Osteoblast (primary cell): Measurements from ENCODE around the gene GLMP. TPM values are rescaled to one million over a fixed set of nuclear protein-coding genes. Genes with fewer than 3 reads are reported as not detected.

Experiments used
- DNase-seq: peaks from one replicate; pipeline ENCODE4 v3.0.0; 2011; ENCODE audit warnings: low spot score, mixed read lengths; ENCODE audit not compliant: insufficient read length; ENCODE audit errors: missing footprints
- H2AFZ ChIP-seq: 2 replicates; pipeline ENCODE4 v1.6.0; 2011; ENCODE audit warnings: mild to moderate bottlenecking, low read length
- H3K27ac ChIP-seq: 2 replicates; pipeline ENCODE4 v1.5.1; 2011; ENCODE audit warnings: mild to moderate bottlenecking, low read depth, low read length, moderate library complexity
- H3K27me3 ChIP-seq: 2 replicates; pipeline ENCODE4 v1.6.0; 2012; ENCODE audit warnings: mild to moderate bottlenecking, control low read depth, inconsistent platforms, low read length, moderate library complexity; ENCODE audit not compliant: insufficient read depth
- H3K36me3 ChIP-seq: 2 replicates; pipeline ENCODE4 v1.5.1; 2011; ENCODE audit warnings: mild to moderate bottlenecking, low read length, control low read depth, moderate library complexity; ENCODE audit not compliant: insufficient read depth
- H3K4me1 ChIP-seq: 2 replicates; pipeline ENCODE4 v1.5.1; 2011; ENCODE audit warnings: mild to moderate bottlenecking, low read length, control low read depth, moderate library complexity; ENCODE audit not compliant: insufficient read depth
- H3K4me2 ChIP-seq: 2 replicates; pipeline ENCODE4 v1.6.0; 2011; ENCODE audit warnings: mild to moderate bottlenecking, low read length; ENCODE audit not compliant: insufficient read depth
- H3K4me3 ChIP-seq: fragments of 200-600 bp; sonication (generic); 3 replicates; pipeline ENCODE4 v1.5.1; 2012; ENCODE audit warnings: mild to moderate bottlenecking, low read length, inconsistent platforms; ENCODE audit not compliant: insufficient read depth
- H3K79me2 ChIP-seq: 2 replicates; pipeline ENCODE4 v1.6.0; 2012; ENCODE audit warnings: mild to moderate bottlenecking, low read length, control low read depth, inconsistent platforms; ENCODE audit not compliant: insufficient read depth
- H3K9me3 ChIP-seq: 2 replicates; pipeline ENCODE4 v1.5.1; 2011; ENCODE audit warnings: low read depth, low read length, control low read depth
- H4K20me1 ChIP-seq: 2 replicates; pipeline ENCODE4 v1.6.0; 2012; ENCODE audit warnings: mild to moderate bottlenecking, low read length, control low read depth; ENCODE audit not compliant: insufficient read depth
- total RNA-seq: library from RNA; depleted of rRNA; stranded (reverse); fragments of >200 nt; gene quantifications from 2 replicates; pipeline ENCODE4 v1.2.3, GENCODE V29; 2012
- TF ChIP-seq, protein P1 (sequence below): IDR thresholded peaks from 2 replicates; pipeline ENCODE4 v1.5.1; 2011; ENCODE audit warnings: mild to moderate bottlenecking, low read depth, low read length, moderate library complexity; ENCODE audit errors: extremely low read depth

GLMP gene
- total RNA-seq, 1 donor, result 118 TPM

DNA sequence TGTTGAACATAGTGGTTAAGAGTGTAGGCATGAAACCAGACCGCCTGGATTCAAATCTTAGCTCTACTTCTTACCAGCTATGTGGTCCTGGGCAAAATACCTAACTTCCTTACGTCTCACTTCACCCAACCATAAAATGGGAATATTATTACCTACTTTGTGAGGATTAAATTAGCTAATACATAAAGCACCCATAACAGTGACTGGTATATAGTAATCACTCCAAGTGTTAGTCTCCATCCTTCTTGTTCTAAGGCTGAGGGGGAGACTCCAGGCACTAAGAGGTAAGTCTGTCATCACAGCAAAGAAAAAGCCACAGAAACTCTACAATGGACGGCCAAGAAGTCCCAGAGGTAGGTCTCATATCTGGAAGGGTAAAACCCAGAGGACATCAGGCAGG, 15.6 kb downstream of the GLMP start:
- peaks cover 33% of the 10 kb centered on the region for H3K4me1 ChIP-seq
- no peak overlapping the region for H3K4me3 ChIP-seq
- peaks cover 50% of the 10 kb centered on the region for H3K79me2 ChIP-seq
- no peaks in the 10 kb centered on the region for H3K27me3 ChIP-seq
- no peak overlapping the region for H3K27ac ChIP-seq
- peaks cover 41% of the 10 kb centered on the region for H4K20me1 ChIP-seq
- peaks cover 42% of the 10 kb centered on the region for H3K36me3 ChIP-seq
- no peak overlapping the region for H3K4me2 ChIP-seq
- no peak overlapping the region for H2AFZ ChIP-seq
- DNase-seq, result no peak
- TF ChIP-seq, protein P1, sequence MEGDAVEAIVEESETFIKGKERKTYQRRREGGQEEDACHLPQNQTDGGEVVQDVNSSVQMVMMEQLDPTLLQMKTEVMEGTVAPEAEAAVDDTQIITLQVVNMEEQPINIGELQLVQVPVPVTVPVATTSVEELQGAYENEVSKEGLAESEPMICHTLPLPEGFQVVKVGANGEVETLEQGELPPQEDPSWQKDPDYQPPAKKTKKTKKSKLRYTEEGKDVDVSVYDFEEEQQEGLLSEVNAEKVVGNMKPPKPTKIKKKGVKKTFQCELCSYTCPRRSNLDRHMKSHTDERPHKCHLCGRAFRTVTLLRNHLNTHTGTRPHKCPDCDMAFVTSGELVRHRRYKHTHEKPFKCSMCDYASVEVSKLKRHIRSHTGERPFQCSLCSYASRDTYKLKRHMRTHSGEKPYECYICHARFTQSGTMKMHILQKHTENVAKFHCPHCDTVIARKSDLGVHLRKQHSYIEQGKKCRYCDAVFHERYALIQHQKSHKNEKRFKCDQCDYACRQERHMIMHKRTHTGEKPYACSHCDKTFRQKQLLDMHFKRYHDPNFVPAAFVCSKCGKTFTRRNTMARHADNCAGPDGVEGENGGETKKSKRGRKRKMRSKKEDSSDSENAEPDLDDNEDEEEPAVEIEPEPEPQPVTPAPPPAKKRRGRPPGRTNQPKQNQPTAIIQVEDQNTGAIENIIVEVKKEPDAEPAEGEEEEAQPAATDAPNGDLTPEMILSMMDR, result no peak
- no peaks in the 10 kb centered on the region for H3K9me3 ChIP-seq

DNA sequence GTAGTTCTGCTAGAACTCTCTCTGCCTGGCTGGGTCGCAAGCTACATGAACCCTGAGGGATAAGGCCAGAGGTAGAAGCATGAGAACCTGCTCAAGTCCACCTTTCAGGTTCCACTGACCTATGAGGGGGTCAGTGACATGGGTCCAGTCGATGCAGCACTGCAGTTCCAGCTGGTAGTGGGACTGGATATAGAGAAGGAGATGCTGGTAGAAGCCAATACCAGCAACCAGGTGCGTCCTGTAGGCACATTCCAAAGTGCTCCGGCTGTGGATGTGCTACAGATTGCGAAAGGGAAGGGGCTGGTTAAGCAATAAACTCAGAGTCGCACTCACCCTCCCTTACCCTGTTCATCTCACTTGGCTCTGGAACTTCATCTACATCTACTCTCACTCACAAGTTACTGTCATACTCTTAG, 18.5 kb downstream of the GLMP start:
- no peak for DNase-seq
- H3K79me2 ChIP-seq, result peaks cover 45% of the 10 kb centered on the region
- H3K36me3 ChIP-seq, result peaks cover 69% of the 10 kb centered on the region
- no peak overlapping the region for H3K4me3 ChIP-seq
- peaks cover 18% of the 10 kb centered on the region for H3K4me1 ChIP-seq
- no peak overlapping the region for H2AFZ ChIP-seq
- H4K20me1 ChIP-seq, result peaks cover 41% of the 10 kb centered on the region
- no peaks in the 10 kb centered on the region for H3K27me3 ChIP-seq
- no peak overlapping the region for H3K4me2 ChIP-seq
- peak overlapping the region; percentile 17 for H3K27ac ChIP-seq
- no peaks in the 10 kb centered on the region for H3K9me3 ChIP-seq
- TF ChIP-seq, protein P1, result no peak

DNA sequence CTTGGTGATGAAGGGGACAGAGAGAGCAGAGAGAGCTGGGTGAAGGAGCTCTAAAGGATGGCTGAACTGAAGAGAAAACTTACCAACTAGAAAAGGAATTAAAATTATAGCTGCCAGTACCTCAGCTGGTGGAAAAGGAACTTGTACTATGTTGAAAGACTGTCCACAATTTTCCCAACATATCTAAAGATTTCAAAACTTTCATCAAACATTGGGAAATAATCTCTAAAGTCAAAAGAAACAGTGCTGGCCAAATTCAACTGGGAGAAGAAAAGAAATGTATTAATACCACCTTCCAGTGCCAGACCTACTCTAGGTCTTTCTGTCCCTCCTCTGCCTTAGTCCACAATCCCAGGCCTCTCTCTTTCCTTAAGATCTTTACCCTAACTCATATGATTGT, 18.9 kb downstream of the GLMP start:
- no peak for DNase-seq
- no peak overlapping the region for H3K4me2 ChIP-seq
- H2AFZ ChIP-seq, result no peak overlapping the region
- H3K79me2 ChIP-seq, result peaks cover 41% of the 10 kb centered on the region
- H3K27me3 ChIP-seq, result no peaks in the 10 kb centered on the region
- H3K36me3 ChIP-seq, result peaks cover 74% of the 10 kb centered on the region
- TF ChIP-seq, protein P1, result no peak
- peaks cover 37% of the 10 kb centered on the region for H4K20me1 ChIP-seq
- peaks cover 14% of the 10 kb centered on the region for H3K4me1 ChIP-seq
- H3K4me3 ChIP-seq, result no peak overlapping the region
- peak overlapping the region; percentile 17 for H3K27ac ChIP-seq
- no peaks in the 10 kb centered on the region for H3K9me3 ChIP-seq

DNA sequence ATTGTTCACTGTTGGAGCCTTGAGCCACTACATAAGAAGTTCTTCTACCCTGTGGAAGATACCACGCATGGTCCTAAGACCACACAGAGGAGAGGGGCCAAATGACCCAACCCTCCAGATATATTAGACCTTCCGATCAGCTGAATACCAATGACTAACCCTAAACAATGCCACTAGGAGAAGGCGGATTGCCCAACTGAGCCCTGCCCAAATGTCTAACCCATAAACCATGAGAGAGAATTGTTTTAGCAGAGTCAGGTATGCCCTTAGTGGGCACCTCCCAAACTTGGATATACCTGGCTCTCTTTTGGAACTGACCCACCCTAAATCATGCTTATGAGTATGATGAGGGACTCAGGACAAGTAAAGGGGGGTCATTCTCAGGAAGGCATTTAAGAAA, 25.2 kb downstream of the GLMP start:
- no peaks in the 10 kb centered on the region for H3K9me3 ChIP-seq
- peaks cover 3% of the 10 kb centered on the region for H3K79me2 ChIP-seq
- H4K20me1 ChIP-seq, result peaks cover 12% of the 10 kb centered on the region
- no peaks in the 10 kb centered on the region for H3K27me3 ChIP-seq
- H3K4me2 ChIP-seq, result no peak overlapping the region
- H3K4me3 ChIP-seq, result no peak overlapping the region
- H2AFZ ChIP-seq, result no peak overlapping the region
- DNase-seq, result no peak
- no peak overlapping the region for H3K27ac ChIP-seq
- TF ChIP-seq, protein P1, result no peak
- H3K36me3 ChIP-seq, result peaks cover 86% of the 10 kb centered on the region
- no peaks in the 10 kb centered on the region for H3K4me1 ChIP-seq
